Activated CD4-positive, alpha-beta T cell treated with anti-CD3 and anti-CD28 coated beads, Interleukin-2, amount 10 ng/mL, durations not matched to agents 7 days and 5 days (primary cell): ENCODE results near the gene MARCHF10. TPM values are rescaled to one million over a fixed set of nuclear protein-coding genes. Genes with fewer than 3 reads are reported as not detected.

Experiments used
- CTCF ChIA-PET: fragments of 350-600 bp; sonication (Branson Sonifier 250); formaldehyde crosslinking; loops from one replicate; lab custom pipeline; 2021; ENCODE audit warnings: antibody characterized with exemption; lab: Charles Lee
- POLR2A ChIA-PET: fragments of 350-600 bp; sonication (Branson Sonifier 250); formaldehyde crosslinking; loops from one replicate; lab custom pipeline; 2021; ENCODE audit warnings: antibody characterized with exemption; lab: Charles Lee
- DNase-seq: peaks from one replicate; pipeline ENCODE4 v3.0.0-alpha.2; 2020
- H3K27ac Mint-ChIP-seq: one replicate; pipeline ENCODE4 v1.8.0; 2021; ENCODE audit warnings: mild to moderate bottlenecking, moderate library complexity, mixed read lengths
- H3K27me3 Mint-ChIP-seq: one replicate; pipeline ENCODE4 v1.8.0; 2021; ENCODE audit warnings: mixed read lengths
- H3K36me3 Mint-ChIP-seq: one replicate; pipeline ENCODE4 v1.8.0; 2021; ENCODE audit warnings: low read depth, mixed read lengths
- H3K4me1 Mint-ChIP-seq: one replicate; pipeline ENCODE4 v1.8.0; 2021; ENCODE audit warnings: mixed read lengths
- H3K4me3 Mint-ChIP-seq: one replicate; pipeline ENCODE4 v1.8.0; 2021; ENCODE audit warnings: mild to moderate bottlenecking, moderate library complexity, mixed read lengths
- H3K9me3 Mint-ChIP-seq: one replicate; pipeline ENCODE4 v1.8.0; 2021; ENCODE audit warnings: mixed read lengths
- total RNA-seq, 2 experiments: library from RNA; stranded (reverse); gene quantifications; one replicate each; pipeline ENCODE4 v1.2.3, GENCODE V29; 2021

The MARCHF10 gene
- total RNA-seq, 2 experiments from 2014 or later = not detected

- peaks cover 19% of the 10 kb centered on the region for H3K4me1 Mint-ChIP-seq
- no peak overlapping the region for H3K4me3 Mint-ChIP-seq
- DNase-seq = no peak
- no peaks in the 10 kb centered on the region for H3K36me3 Mint-ChIP-seq
- H3K27ac Mint-ChIP-seq = no peak overlapping the region
- peaks cover 6% of the 10 kb centered on the region for H3K9me3 Mint-ChIP-seq
- POLR2A ChIA-PET = interaction anchor here (0.7 kb wide), 1 partner anchor 825 kb away, joined by 3 read pairs; the partner anchor contains the start of gene DCAF7
- CTCF ChIA-PET = no interaction called here
- H3K27me3 Mint-ChIP-seq = peaks cover 62% of the 10 kb centered on the region
These were observed 82.3 kb downstream of the MARCHF10 start for GRCh38 chr17:62725791-62726249.

DNA sequence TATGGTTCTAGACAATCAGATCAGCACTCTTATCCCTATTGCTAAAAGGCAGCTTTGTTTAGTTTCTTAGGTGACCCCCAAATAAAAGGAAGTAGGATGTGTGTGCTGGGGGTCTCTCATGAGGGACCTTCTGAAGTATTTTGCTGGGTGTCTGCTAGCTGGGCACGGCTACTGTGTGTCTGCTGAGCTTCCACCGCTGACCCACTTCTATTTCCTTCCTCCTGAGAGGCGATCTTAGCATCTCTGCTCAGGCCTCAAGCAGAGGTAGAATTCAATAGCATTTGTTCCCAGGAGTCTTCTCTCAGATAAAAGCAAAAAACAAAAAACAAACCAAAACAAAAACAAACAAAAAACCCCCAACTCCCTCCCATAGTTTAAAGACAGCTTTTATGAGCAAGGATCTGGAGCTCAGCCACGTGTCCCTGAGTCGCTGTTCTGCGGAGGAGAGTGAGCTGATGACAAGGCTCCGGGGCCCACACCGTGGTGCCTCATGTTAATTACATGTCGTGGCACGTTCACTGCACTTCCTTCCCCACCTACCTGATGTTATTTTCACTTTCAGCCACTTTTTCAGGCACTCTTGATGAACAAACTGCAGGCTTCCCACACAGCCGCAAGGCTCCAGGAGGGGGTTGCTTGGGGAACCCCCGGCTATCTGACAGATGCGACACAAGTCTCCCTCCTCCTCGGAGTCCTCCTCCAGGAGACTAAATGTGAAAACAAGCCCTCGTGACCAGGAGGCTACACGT, 83.5 kb downstream of the MARCHF10 start:
- peak overlapping the region; percentile 88 for H3K27ac Mint-ChIP-seq
- H3K27me3 Mint-ChIP-seq = peaks cover 63% of the 10 kb centered on the region
- CTCF ChIA-PET = interaction anchor here (0.6 to 0.8 kb wide), 2 partner anchors 16 to 118 kb away, joined by 3 read pairs; no protein-coding TSS in a partner anchor
- POLR2A ChIA-PET = no interaction called here
- peak; percentile 78 for DNase-seq
- H3K36me3 Mint-ChIP-seq = peaks cover 2% of the 10 kb centered on the region
- H3K4me3 Mint-ChIP-seq = peak overlapping the region; percentile 53
- H3K4me1 Mint-ChIP-seq = peaks cover 19% of the 10 kb centered on the region
- H3K9me3 Mint-ChIP-seq = peaks cover 8% of the 10 kb centered on the region

- POLR2A ChIA-PET = no interaction called here
These were observed 84.3 kb downstream of the MARCHF10 start for GRCh38 chr17:62723842-62724241.

DNA sequence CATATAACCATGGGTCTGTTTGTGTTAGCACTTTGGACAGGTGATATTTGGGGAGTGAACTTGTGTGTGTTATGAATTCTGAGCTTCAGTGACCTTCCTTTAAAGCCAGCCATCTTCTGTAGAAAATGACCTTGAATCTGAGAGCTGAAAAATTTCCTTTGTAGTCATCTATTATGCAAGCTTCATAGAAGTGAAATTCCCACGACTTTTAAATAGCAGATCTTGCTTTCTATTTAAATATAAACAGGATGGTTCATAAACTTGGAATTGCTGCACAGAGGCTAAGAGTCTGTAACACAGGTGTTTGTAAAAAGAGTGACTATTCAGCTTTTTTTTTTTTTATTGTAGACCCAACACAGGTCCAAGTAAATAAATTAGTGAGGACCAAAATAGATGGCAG, 85.5 kb downstream of the MARCHF10 start:
- POLR2A ChIA-PET = interaction anchor here (0.6 kb wide), 1 partner anchor 239 kb away, joined by 11 read pairs; no protein-coding TSS in a partner anchor
- H3K9me3 Mint-ChIP-seq = peaks cover 4% of the 10 kb centered on the region

More at GRCh38 chr17:62723842-62724241, 84.3 kb downstream of the MARCHF10 start:
- Mint-ChIP-seq H3K27ac (peak overlapping the region; percentile 74), H3K9me3 (peaks cover 8% of the 10 kb centered on the region), H3K36me3 (peaks cover 2% of the 10 kb centered on the region), H3K4me3 (no peak overlapping the region), H3K4me1 (peaks cover 19% of the 10 kb centered on the region), H3K27me3 (peaks cover 67% of the 10 kb centered on the region)
- no peak for DNase-seq
- CTCF ChIA-PET = interaction anchor here (0.6 kb wide), 1 partner anchor 118 kb away, joined by 3 read pairs; no protein-coding TSS in a partner anchor

GRCh38 chr17:62720126-62720850, 87.8 kb downstream of the MARCHF10 start:
- Mint-ChIP-seq H3K36me3 (peaks cover 2% of the 10 kb centered on the region), H3K9me3 (peaks cover 2% of the 10 kb centered on the region), H3K27me3 (peaks cover 55% of the 10 kb centered on the region)

More for the DNA sequence above, 85.5 kb downstream of the MARCHF10 start:
- H3K4me3 Mint-ChIP-seq = no peak overlapping the region
- no peak overlapping the region for H3K27ac Mint-ChIP-seq
- H3K4me1 Mint-ChIP-seq = peaks cover 19% of the 10 kb centered on the region
- H3K36me3 Mint-ChIP-seq = peaks cover 2% of the 10 kb centered on the region
- H3K27me3 Mint-ChIP-seq = peaks cover 70% of the 10 kb centered on the region
- DNase-seq = no peak
- CTCF ChIA-PET = interaction anchor here (0.7 to 1.3 kb wide), 4 partner anchors 11 to 65 kb away, joined by 3 to 4 read pairs (median 3); no protein-coding TSS in a partner anchor

GRCh38 chr17:62719586-62719985, 88.5 kb downstream of the MARCHF10 start:
- POLR2A ChIA-PET = no interaction called here
- Mint-ChIP-seq H3K4me3 (no peak overlapping the region), H3K27ac (no peak overlapping the region), H3K4me1 (peaks cover 12% of the 10 kb centered on the region), H3K27me3 (peaks cover 52% of the 10 kb centered on the region), H3K36me3 (peaks cover 2% of the 10 kb centered on the region), H3K9me3 (peaks cover 2% of the 10 kb centered on the region)
- DNase-seq = no peak
- CTCF ChIA-PET = no interaction called here

More at GRCh38 chr17:62720126-62720850, 87.8 kb downstream of the MARCHF10 start:
- CTCF ChIA-PET = interaction anchor here (0.5 kb wide), 2 partner anchors 82 to 238 kb away, joined by 3 read pairs; no protein-coding TSS in a partner anchor
- POLR2A ChIA-PET = no interaction called here
- no peak for DNase-seq
- Mint-ChIP-seq H3K4me3 (no peak overlapping the region), H3K4me1 (peaks cover 19% of the 10 kb centered on the region), H3K27ac (no peak overlapping the region)

DNA sequence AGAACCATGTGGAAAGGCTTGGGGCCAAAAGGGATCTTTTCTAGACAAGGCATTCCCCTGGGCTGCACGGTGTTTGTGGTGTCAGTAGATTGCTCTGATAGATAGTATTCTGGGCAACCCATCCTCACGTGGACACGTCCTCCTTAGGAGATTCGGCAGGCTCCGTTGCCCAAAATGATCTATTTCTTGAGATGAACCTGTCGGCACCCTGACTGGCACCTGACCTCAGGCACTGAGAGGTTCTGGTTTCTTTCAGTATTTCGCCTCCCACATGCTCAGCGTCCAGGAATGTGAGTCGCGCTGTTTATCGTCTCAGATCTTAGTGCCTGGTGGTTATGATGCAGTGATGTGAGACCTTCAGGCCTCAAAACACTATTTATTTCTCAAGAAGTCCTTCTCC, 89.7 kb downstream of the MARCHF10 start:
- Mint-ChIP-seq H3K4me1 (peaks cover under 1% of the 10 kb centered on the region), H3K9me3 (peaks cover 2% of the 10 kb centered on the region), H3K27me3 (peaks cover 47% of the 10 kb centered on the region), H3K36me3 (peaks cover 2% of the 10 kb centered on the region), H3K4me3 (no peak overlapping the region), H3K27ac (no peak overlapping the region)
- CTCF ChIA-PET = no interaction called here
- POLR2A ChIA-PET = no interaction called here
- DNase-seq = no peak

DNA sequence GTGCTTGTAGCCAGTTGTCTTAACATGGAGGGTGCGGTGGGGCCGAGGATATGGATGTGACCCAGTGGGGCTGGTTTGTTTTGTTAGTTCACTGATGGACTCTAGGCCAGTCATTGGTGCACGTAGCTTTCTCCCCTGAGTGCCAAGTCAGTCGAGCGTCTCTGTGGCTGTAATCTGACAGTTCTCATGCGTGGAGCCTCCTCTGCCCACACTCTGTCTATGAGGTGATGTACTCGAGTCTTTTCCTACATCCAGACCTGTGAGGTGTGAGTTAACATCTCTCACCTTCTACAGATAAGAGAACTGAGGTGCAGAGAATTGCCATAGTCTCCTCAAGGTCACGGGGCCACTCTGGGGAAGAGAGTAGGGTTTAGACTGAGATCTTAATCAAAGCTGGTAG, 90.2 kb downstream of the MARCHF10 start:
- no peak for DNase-seq
- Mint-ChIP-seq H3K36me3 (peaks cover 2% of the 10 kb centered on the region), H3K27ac (no peak overlapping the region), H3K4me1 (no peaks in the 10 kb centered on the region), H3K27me3 (peaks cover 42% of the 10 kb centered on the region), H3K4me3 (no peak overlapping the region), H3K9me3 (peaks cover 2% of the 10 kb centered on the region)
- CTCF ChIA-PET = no interaction called here
- POLR2A ChIA-PET = no interaction called here

GRCh38 chr17:62717589-62717855, 90.6 kb downstream of the MARCHF10 start:
- Mint-ChIP-seq H3K4me1 (no peaks in the 10 kb centered on the region), H3K27me3 (peaks cover 40% of the 10 kb centered on the region), H3K4me3 (no peak overlapping the region), H3K36me3 (peaks cover 2% of the 10 kb centered on the region), H3K27ac (no peak overlapping the region), H3K9me3 (peaks cover 2% of the 10 kb centered on the region)
- ChIA-PET CTCF (no interaction called here), POLR2A (no interaction called here)
- no peak for DNase-seq

DNA sequence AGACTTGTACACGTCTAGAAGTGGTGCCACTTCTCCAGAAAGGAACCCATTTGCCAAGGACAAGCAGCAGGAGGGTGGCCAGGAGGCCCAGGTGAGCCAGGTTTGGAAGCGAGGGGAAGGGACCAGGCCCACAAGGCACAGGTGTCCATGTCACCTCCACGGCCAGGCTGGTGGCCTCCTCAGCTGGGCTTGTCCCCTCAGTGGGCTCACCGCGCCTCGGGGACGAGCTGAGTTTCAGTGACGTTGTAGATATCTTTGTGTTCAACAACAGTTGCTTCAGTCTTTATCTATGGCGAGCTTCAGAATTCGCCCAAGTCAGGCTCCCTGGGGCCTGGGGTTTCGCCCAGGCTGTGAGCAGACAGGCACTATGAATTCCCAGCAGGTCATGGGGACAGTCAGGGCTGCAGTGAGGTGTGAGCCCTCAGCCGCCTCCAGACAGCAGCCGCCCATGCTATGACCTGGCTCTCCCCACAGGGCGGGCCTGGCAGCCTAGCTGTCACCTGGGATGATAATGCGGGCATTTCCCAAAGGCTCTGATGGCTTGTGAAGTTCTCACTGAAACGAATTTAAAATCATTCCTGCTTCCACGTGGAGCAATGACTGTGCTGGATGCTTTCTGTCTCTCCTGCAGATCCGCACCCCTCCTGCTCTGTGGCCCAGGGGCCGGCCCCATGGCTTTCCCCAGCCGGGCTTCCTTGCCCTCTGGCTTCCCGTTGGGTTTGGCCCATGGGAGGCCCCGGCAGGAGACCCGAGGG, 91.1 kb downstream of the MARCHF10 start:
- H3K27ac Mint-ChIP-seq = no peak overlapping the region
- DNase-seq = no peak
- H3K4me3 Mint-ChIP-seq = no peak overlapping the region
- ChIA-PET CTCF (interaction anchor here (0.5 to 0.6 kb wide), 2 partner anchors 253 to 600 kb away, joined by 3 read pairs; no protein-coding TSS in a partner anchor), POLR2A (no interaction called here)
- H3K9me3 Mint-ChIP-seq = peaks cover 2% of the 10 kb centered on the region
- H3K4me1 Mint-ChIP-seq = no peaks in the 10 kb centered on the region
- H3K27me3 Mint-ChIP-seq = peaks cover 39% of the 10 kb centered on the region
- H3K36me3 Mint-ChIP-seq = peaks cover 2% of the 10 kb centered on the region

GRCh38 chr17:62715882-62716390, 92.2 kb downstream of the MARCHF10 start:
- Mint-ChIP-seq H3K27me3 (peaks cover 37% of the 10 kb centered on the region), H3K4me1 (no peaks in the 10 kb centered on the region), H3K27ac (no peak overlapping the region), H3K4me3 (no peak overlapping the region), H3K9me3 (peaks cover 2% of the 10 kb centered on the region), H3K36me3 (peaks cover 2% of the 10 kb centered on the region)
- DNase-seq = no peak
- ChIA-PET POLR2A (no interaction called here), CTCF (no interaction called here)

- POLR2A ChIA-PET = no interaction called here
These were observed 93.9 kb downstream of the MARCHF10 start for GRCh38 chr17:62714016-62714777.

More at GRCh38 chr17:62714016-62714777, 93.9 kb downstream of the MARCHF10 start:
- Mint-ChIP-seq H3K4me3 (no peak overlapping the region), H3K27ac (no peak overlapping the region), H3K27me3 (peaks cover 31% of the 10 kb centered on the region), H3K4me1 (no peaks in the 10 kb centered on the region), H3K36me3 (no peaks in the 10 kb centered on the region), H3K9me3 (no peaks in the 10 kb centered on the region)
- DNase-seq = no peak
- CTCF ChIA-PET = no interaction called here
